A549 (cell line): ENCODE data around the gene RAB5IF. TPM values are rescaled to one million over a fixed set of nuclear protein-coding genes. Genes with fewer than 3 reads are reported as not detected.

Experiments used
- ATAC-seq, 2 experiments: fragments of 200-7000 bp in 1 of 2; fragments of >200 bp in 1 of 2; cut with Nextera tagmentation in 1 of 2; cut with Tn5 transposase in 1 of 2; 3 replicates each; pipeline versions ENCODE4 v1.8.0 to v1.9.1; 2018 to 2020; ENCODE audit warnings: mild to moderate bottlenecking in 1 of 2, moderate library complexity in 1 of 2
- CTCF ChIA-PET: fragments of 300-600 bp; sonication (Branson Sonifier 250); formaldehyde crosslinking; extraction: SDS; loops from one replicate; lab custom pipeline; 2021; ENCODE audit warnings: antibody characterized with exemption, inconsistent platforms; lab: Yijun Ruan, JAX
- POLR2A ChIA-PET: fragments of 350-600 bp; formaldehyde crosslinking; extraction: SDS; loops from one replicate; lab custom pipeline; 2021; ENCODE audit warnings: antibody characterized with exemption, inconsistent platforms; lab: Yijun Ruan, JAX
- DNase-seq, 2 experiments: peaks; one replicate each; pipeline versions ENCODE4 v3.0.0 to v3.0.0-alpha.2; 2011 to 2016; ENCODE audit warnings: low read depth in 1 of 2, low spot score in 1 of 2
- FAIRE-seq: peaks from 2 replicates; lab custom pipeline; 2011; peaks lifted over from hg19 to GRCh38; lab: Jason Lieb, UNC
- H3K27ac ChIP-seq, 2 experiments: fragments of >200 bp; sonication (Bioruptor Twin); formaldehyde crosslinking; 3 replicates each; pipeline ENCODE4 v1.5.1; 2016 to 2017
- H3K4me1 ChIP-seq: fragments of >200 bp; sonication (Bioruptor Twin); formaldehyde crosslinking; 3 replicates; pipeline ENCODE4 v1.6.1; 2016
- H3K4me2 ChIP-seq: fragments of >200 bp; sonication (Bioruptor Twin); formaldehyde crosslinking; 3 replicates; pipeline ENCODE4 v1.6.1; 2016
- H3K4me3 ChIP-seq: fragments of >200 bp; sonication (Bioruptor Twin); formaldehyde crosslinking; 3 replicates; pipeline ENCODE4 v1.5.1; 2016
- H3K9me3 ChIP-seq: fragments of >200 bp; sonication (Bioruptor Twin); formaldehyde crosslinking; 3 replicates; pipeline ENCODE4 v1.6.1; 2016
- BCL3 ChIP-seq: fragments of >200 bp; sonication (Bioruptor Twin); formaldehyde crosslinking; IDR thresholded peaks from 3 replicates; pipeline ENCODE4 v1.6.1; 2016
- CBX8 ChIP-seq: fragments of 200-600 bp; sonication (generic); IDR thresholded peaks from 2 replicates; pipeline ENCODE4 v1.6.1; 2016
- CEBPB ChIP-seq, 2 experiments: fragments of >200 bp in 1 of 2; sonication (Bioruptor Twin) in 1 of 2; formaldehyde crosslinking in 1 of 2; IDR thresholded peaks; 2 replicates each; pipeline ENCODE4 v1.6.1; 2012 to 2016
- CTCF ChIP-seq: fragments of >200 bp; sonication (Bioruptor Twin); formaldehyde crosslinking; IDR thresholded peaks from 3 replicates; pipeline ENCODE4 v1.5.1; 2016
- EHMT2 ChIP-seq: fragments of 200-600 bp; sonication (generic); IDR thresholded peaks from 2 replicates; pipeline ENCODE4 v1.6.1; 2016; ENCODE audit warnings: antibody characterized with exemption, low read depth, mild to moderate bottlenecking, moderate library complexity
- ESRRA ChIP-seq: fragments of 150-350 bp; IDR thresholded peaks from 2 replicates; pipeline ENCODE4 v1.6.1; 2014; ENCODE audit warnings: mild to moderate bottlenecking, low read length, borderline replicate concordance
- FOSL2 ChIP-seq, 2 experiments: fragments of 450-650 bp in 1 of 2; fragments of >200 bp in 1 of 2; sonication (Bioruptor Twin) in 1 of 2; formaldehyde crosslinking; IDR thresholded peaks; 2 replicates each; pipeline versions ENCODE4 v1.5.0 to v1.6.1; 2016 to 2020; ENCODE audit warnings: mild to moderate bottlenecking in 1 of 2, moderate library complexity in 1 of 2
- FOXS1 ChIP-seq: fragments of 250-450 bp; sonication (Bioruptor Pico); IDR thresholded peaks from 2 replicates; pipeline ENCODE4 v1.5.0; 2020; ENCODE audit warnings: mild to moderate bottlenecking, moderate library complexity
- HDAC2 ChIP-seq: fragments of 200-600 bp; sonication (generic); IDR thresholded peaks from 2 replicates; pipeline ENCODE4 v1.6.1; 2016
- HES2 ChIP-seq: fragments of >200 bp; sonication (Bioruptor Twin); formaldehyde crosslinking; IDR thresholded peaks from 2 replicates; pipeline ENCODE4 v1.6.1; 2016
- JUNB ChIP-seq: fragments of >200 bp; sonication (Bioruptor Twin); formaldehyde crosslinking; IDR thresholded peaks from 2 replicates; pipeline ENCODE4 v1.6.1; 2016
- KDM5A ChIP-seq: fragments of 200-600 bp; sonication (generic); IDR thresholded peaks from 2 replicates; pipeline ENCODE4 v1.6.1; 2016; ENCODE audit warnings: antibody characterized with exemption, mild to moderate bottlenecking
- MYC ChIP-seq: IDR thresholded peaks from 2 replicates; pipeline ENCODE4 v1.6.1; 2012; ENCODE audit warnings: mild to moderate bottlenecking, inconsistent platforms, low read length, improper control_type of control experiment, borderline replicate concordance
- NR3C1 ChIP-seq: fragments of >200 bp; sonication (Bioruptor Twin); formaldehyde crosslinking; IDR thresholded peaks from 3 replicates; pipeline ENCODE4 v1.6.1; 2017
- POLR2A ChIP-seq: IDR thresholded peaks from 2 replicates; pipeline ENCODE4 v1.6.1; 2012; ENCODE audit warnings: mild to moderate bottlenecking, low read length
- POLR2AphosphoS2 ChIP-seq: conservative IDR thresholded peaks from 2 replicates; pipeline ENCODE4 v1.6.1; 2012; ENCODE audit warnings: low read length, improper control_type of control experiment, inconsistent platforms
- RCOR1 ChIP-seq: fragments of 150-350 bp; IDR thresholded peaks from 2 replicates; pipeline ENCODE4 v1.6.1; 2014; ENCODE audit warnings: antibody characterized with exemption, low read length, low read depth
- RFX5 ChIP-seq: fragments of 450-650 bp; IDR thresholded peaks from 2 replicates; pipeline ENCODE4 v1.7.1; 2014; ENCODE audit warnings: antibody characterized with exemption, mild to moderate bottlenecking, moderate library complexity
- SMC3 ChIP-seq: fragments of >200 bp; sonication (Bioruptor Twin); formaldehyde crosslinking; IDR thresholded peaks from 3 replicates; pipeline ENCODE4 v1.6.1; 2018; ENCODE audit warnings: inconsistent platforms
- TP53 ChIP-seq: fragments of 250-450 bp; sonication (Bioruptor Pico); IDR thresholded peaks from 2 replicates; pipeline ENCODE4 v1.5.0; 2021; ENCODE audit warnings: mild to moderate bottlenecking, moderate library complexity
- ZFP36 ChIP-seq: fragments of 450-650 bp; IDR thresholded peaks from 2 replicates; pipeline ENCODE4 v1.6.1; 2014; ENCODE audit warnings: borderline replicate concordance; ENCODE audit not compliant: partially characterized antibody
- WGBS: methylation state at CpG from one replicate; pipeline ENCODE4 v1.1.6; 2017; ENCODE audit errors: missing lambda C conversion rate; 5-methylcytosine and 5-hydroxymethylcytosine counted together
- polyA plus RNA-seq, 4 experiments: library from polyadenylated mRNA; depleted of rRNA in 3 of 4; stranded (reverse); fragments of >200 nt; fragmentation: RNase III in 1 of 4; extraction: RNeasy Plus Mini Kit Qiagen cat#74134 plus additional on column Dnase treatment in 1 of 4; gene quantifications; 2 replicates in 3 of 4; 3 replicates in 1 of 4; pipeline ENCODE4 v1.2.3, GENCODE V29; 2011 to 2017
- TF ChIP-seq, protein P1 (sequence below): fragments of 450-650 bp; IDR thresholded peaks from 2 replicates; pipeline ENCODE4 v1.6.1; 2014; ENCODE audit warnings: antibody characterized with exemption
- TF ChIP-seq, protein P2 (sequence below): IDR thresholded peaks from 2 replicates; pipeline ENCODE4 v1.6.1; 2012; ENCODE audit warnings: low read depth, borderline replicate concordance

The RAB5IF gene
- polyA plus RNA-seq, 2 of the 4 experiments (the other 2 are of a cell fraction), result 246 to 345 TPM

GRCh38 chr20:36645998-36646397, 40.4 kb downstream of the RAB5IF start, which contains the start of gene SLA2:
Gene SLA2 (minus strand): TSS chr20:36646196. CDS start chr20:36641335, 4,861 bp downstream.
- 86% methylated on average over 9 of the region's 9 CpGs for WGBS
- Histone ChIP-seq H3K4me2 (no peak within 1 kb of the TSS), H3K4me1 (peaks cover 21% of the 10 kb centered on the region), H3K27ac (0 out of 6 replicates have a peak within 1 kb of the TSS, but pooled peaks of 1 of the 2 experiments have one; percentile 14), H3K9me3 (no peaks in the 10 kb centered on the region), H3K4me3 (no peak within 1 kb of the TSS)
- FAIRE-seq (no peak), DNase-seq (no peak), ATAC-seq (0 out of 6 replicates have a peak, but pooled peaks of 1 of the 2 experiments have one; percentile 10)
- TF ChIP-seq MYC, result no peak
- no peak for TF ChIP-seq CEBPB (IDR thresholded peaks at IDR 0.05)
- no peak for TF ChIP-seq ZFP36
- no peak for TF ChIP-seq RFX5
- no peak for TF ChIP-seq RCOR1
- TF ChIP-seq, protein P1, sequence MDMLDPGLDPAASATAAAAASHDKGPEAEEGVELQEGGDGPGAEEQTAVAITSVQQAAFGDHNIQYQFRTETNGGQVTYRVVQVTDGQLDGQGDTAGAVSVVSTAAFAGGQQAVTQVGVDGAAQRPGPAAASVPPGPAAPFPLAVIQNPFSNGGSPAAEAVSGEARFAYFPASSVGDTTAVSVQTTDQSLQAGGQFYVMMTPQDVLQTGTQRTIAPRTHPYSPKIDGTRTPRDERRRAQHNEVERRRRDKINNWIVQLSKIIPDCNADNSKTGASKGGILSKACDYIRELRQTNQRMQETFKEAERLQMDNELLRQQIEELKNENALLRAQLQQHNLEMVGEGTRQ, result no peak
- no peak for TF ChIP-seq HES2
- TF ChIP-seq SMC3, result no peak
- TF ChIP-seq, protein P2, sequence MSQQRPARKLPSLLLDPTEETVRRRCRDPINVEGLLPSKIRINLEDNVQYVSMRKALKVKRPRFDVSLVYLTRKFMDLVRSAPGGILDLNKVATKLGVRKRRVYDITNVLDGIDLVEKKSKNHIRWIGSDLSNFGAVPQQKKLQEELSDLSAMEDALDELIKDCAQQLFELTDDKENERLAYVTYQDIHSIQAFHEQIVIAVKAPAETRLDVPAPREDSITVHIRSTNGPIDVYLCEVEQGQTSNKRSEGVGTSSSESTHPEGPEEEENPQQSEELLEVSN, result no peak
- TF ChIP-seq NR3C1, result no peak
- no peak for TF ChIP-seq ESRRA
- TF ChIP-seq CBX8, result no peak
- no peak for TF ChIP-seq EHMT2
- no peak for TF ChIP-seq CTCF
- no peak for TF ChIP-seq BCL3
- no peak for TF ChIP-seq JUNB
- ChIA-PET CTCF (interaction anchor here (0.9 to 1.0 kb wide), 2 partner anchors 25 to 33 kb away, joined by 3 read pairs; no protein-coding TSS in a partner anchor), POLR2A (no interaction called here)

- no peaks in the 10 kb centered on the region for H3K9me3 ChIP-seq
- no peak overlapping the region for H3K27ac ChIP-seq
- no peak for FAIRE-seq
- H3K4me2 ChIP-seq, result no peak overlapping the region
- CTCF ChIA-PET, result interaction anchor here (1.0 kb wide), 1 partner anchor 110 kb away, joined by 3 read pairs; no protein-coding TSS in a partner anchor
- 98% methylated on average over 3 of the region's 3 CpGs for WGBS
- TF ChIP-seq POLR2A (no peak), FOXS1 (CRISPR knock-in tag) (no peak), BCL3 (no peak), KDM5A (no peak), FOSL2 (IDR thresholded peaks at IDR 0.05) (no peak), FOSL2 (CRISPR knock-in tag; IDR thresholded peaks at IDR 0.05) (no peak), HDAC2 (no peak), TP53 (no peak), POLR2AphosphoS2 (no peak)
- POLR2A ChIA-PET, result no interaction called here
- no peak for ATAC-seq
- H3K4me3 ChIP-seq, result no peak overlapping the region
- DNase-seq, result no peak
- peaks cover 21% of the 10 kb centered on the region for H3K4me1 ChIP-seq
Measured at GRCh38 chr20:36646678-36647077, 41.1 kb downstream of the RAB5IF start.
